ENCODE results near the gene ACVR1.

DNA sequence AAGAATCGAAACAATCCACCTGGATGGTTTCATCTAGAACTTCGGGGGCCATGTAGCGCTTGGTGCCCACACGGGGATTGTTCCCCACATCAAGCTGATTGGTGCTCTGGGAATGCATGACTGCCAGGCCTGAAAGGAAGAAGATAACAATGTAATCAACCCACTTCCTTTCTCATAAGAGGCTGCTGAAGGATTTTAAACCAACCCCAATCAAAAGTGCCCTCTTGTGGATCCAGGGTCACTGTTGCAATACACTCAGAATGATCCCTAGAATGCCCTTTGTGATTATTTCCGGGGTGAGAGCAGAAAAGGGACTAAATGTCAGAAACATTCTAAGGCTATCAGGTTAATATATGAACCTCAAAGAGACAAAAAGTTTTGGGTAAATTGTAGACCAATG, 115.2 kb downstream of the ACVR1 start:
- TF ChIP-seq, protein P1, sequence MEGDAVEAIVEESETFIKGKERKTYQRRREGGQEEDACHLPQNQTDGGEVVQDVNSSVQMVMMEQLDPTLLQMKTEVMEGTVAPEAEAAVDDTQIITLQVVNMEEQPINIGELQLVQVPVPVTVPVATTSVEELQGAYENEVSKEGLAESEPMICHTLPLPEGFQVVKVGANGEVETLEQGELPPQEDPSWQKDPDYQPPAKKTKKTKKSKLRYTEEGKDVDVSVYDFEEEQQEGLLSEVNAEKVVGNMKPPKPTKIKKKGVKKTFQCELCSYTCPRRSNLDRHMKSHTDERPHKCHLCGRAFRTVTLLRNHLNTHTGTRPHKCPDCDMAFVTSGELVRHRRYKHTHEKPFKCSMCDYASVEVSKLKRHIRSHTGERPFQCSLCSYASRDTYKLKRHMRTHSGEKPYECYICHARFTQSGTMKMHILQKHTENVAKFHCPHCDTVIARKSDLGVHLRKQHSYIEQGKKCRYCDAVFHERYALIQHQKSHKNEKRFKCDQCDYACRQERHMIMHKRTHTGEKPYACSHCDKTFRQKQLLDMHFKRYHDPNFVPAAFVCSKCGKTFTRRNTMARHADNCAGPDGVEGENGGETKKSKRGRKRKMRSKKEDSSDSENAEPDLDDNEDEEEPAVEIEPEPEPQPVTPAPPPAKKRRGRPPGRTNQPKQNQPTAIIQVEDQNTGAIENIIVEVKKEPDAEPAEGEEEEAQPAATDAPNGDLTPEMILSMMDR (IDR thresholded peaks at IDR 0.05), result no peak
- no peak for TF ChIP-seq ZFX (IDR thresholded peaks at IDR 0.05; ENCODE audit: borderline replicate concordance)

Data from 22Rv1 (cell line).